SK-N-MC (cell line): ENCODE results near the gene ARHGAP31.

Experiments
- EZH2 ChIP-seq: fragments of 200-600 bp; sonication (generic); IDR thresholded peaks from one replicate; pipeline ENCODE4 v1.6.1; 2017; ENCODE audit warnings: antibody characterized with exemption
- FOXP2 ChIP-seq: optimal IDR thresholded peaks from 2 replicates; pipeline ENCODE3; 2011; ENCODE audit warnings: mild to moderate bottlenecking, moderate library complexity; ENCODE audit not compliant: insufficient read depth; ENCODE audit errors: extremely low read length, control extremely low read depth
- POLR2AphosphoS5 ChIP-seq: IDR thresholded peaks from 2 replicates; pipeline ENCODE4 v1.6.1; 2012; ENCODE audit warnings: mild to moderate bottlenecking, low read depth, low read length, borderline replicate concordance

DNA sequence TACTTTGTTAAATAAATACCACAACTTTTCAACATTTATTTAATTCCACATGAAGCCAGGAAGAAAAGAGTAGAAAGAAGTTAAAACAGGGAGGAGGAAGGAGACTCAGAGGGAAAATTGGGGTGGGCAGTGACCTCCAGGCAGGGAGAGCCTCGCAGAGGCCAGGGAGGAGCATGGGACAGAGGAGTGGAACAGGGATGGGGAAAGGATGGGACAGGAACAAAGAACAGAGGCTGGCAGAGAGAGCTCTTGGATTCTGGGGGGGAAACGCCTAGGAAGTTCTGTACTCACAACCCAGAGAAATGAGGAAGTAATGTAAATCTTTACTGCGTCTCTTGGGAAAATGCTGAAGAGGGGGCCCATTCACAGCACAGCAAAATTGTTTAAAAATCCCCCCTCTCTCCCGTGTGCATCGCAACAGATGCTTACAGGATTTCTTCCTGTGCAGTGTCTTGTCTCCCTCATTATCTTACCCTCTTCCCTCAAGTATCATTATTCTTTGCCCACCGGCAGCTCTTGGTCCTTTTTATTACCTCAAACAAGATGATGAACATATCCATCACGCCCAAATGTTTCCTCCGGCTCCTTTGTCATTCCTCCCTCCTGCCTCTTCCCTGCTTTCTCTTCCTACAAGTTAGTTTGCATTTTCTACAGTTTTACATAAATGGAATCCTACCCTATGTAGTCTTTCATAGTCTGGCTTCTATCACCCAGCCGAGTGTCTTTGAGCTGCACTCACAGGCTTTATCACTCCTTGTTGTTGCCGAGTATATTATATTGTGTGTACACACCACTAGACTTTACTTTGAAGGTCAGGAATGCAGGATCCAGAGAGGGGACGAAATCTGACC is 65.5 kb downstream of the ARHGAP31 start:
- TF ChIP-seq EZH2 (no peak), POLR2AphosphoS5 (no peak), FOXP2 (no peak)
